A549 treated with Mapracorat at 1 μM for 4 hours (cell line): Measurements from ENCODE around the gene BLOC1S1. TPM values are rescaled to one million over a fixed set of nuclear protein-coding genes. Genes with fewer than 3 reads are reported as not detected.

Source experiments
- total RNA-seq: library from RNA; stranded (reverse); fragments of 200-300 nt; extraction: Qiagen RNA extraction; gene quantifications from 5 replicates; pipeline ENCODE4 v1.2.3, GENCODE V29; 2022

BLOC1S1 gene
- total RNA-seq: 129 to 155 TPM (median 147 TPM) in 5 replicates

GRCh38 chr12:55715833-55716581 is at the start of gene BLOC1S1:
TSS of gene BLOC1S1 (plus strand) at chr12:55716046. CDS start at chr12:55716052, 6 bp downstream.

GRCh38 chr12:55707841-55708694 is 7.8 kb upstream of the BLOC1S1 start, which contains the start of gene ITGA7:
TSS of gene ITGA7 (minus strand) at chr12:55707904. CDS start at chr12:55707682, 222 bp downstream.

GRCh38 chr12:55720071-55720564 is 4.3 kb downstream of the BLOC1S1 start, which contains the start of gene RDH5:
TSS of gene RDH5 (plus strand) at chr12:55720393. CDS start at chr12:55721185, 792 bp downstream.

GRCh38 chr12:55728939-55729818 is 13.3 kb downstream of the BLOC1S1 start, which contains the start of gene CD63:
TSS of gene CD63 (minus strand) at chr12:55729009. CDS start at chr12:55728341, 668 bp downstream.

GRCh38 chr12:55742719-55743405 is 27.0 kb downstream of the BLOC1S1 start, which contains the start of gene GDF11:
TSS of gene GDF11 (plus strand) at chr12:55743122. CDS start at chr12:55743317, 195 bp downstream.

Other genes with a start within 250 kb of the BLOC1S1 start
- not detected in 5 replicates for gene OR6C70, start 245.9 kb upstream of the BLOC1S1 start, total RNA-seq
- gene OR6C68, start 223.7 kb upstream of the BLOC1S1 start, total RNA-seq: not detected in 5 replicates
- not detected in 5 replicates for gene OR6C4, start 166.4 kb upstream of the BLOC1S1 start, total RNA-seq
- not detected in 5 replicates for gene OR2AP1, start 143.6 kb upstream of the BLOC1S1 start, total RNA-seq
- not detected in 5 replicates for gene OR10P1, start 79.2 kb upstream of the BLOC1S1 start, total RNA-seq
- gene ITGA7, start 8.1 kb upstream of the BLOC1S1 start, total RNA-seq: 0.77 to 1.8 TPM (median 1.0 TPM) in 5 replicates
- gene RDH5, start 4.3 kb downstream of the BLOC1S1 start, total RNA-seq: 2.1 to 2.8 TPM (median 2.3 TPM) in 5 replicates
- 661 to 730 TPM (median 714 TPM) in 5 replicates for gene CD63, start 13.0 kb downstream of the BLOC1S1 start, total RNA-seq
- gene GDF11, start 27.1 kb downstream of the BLOC1S1 start, total RNA-seq: 2.6 to 4.1 TPM (median 3.8 TPM) in 5 replicates
- 91.7 to 148 TPM (median 94.8 TPM) in 5 replicates for gene SARNP, start 101.7 kb downstream of the BLOC1S1 start, total RNA-seq
- 87.9 to 110 TPM (median 98.6 TPM) in 5 replicates for gene ORMDL2, start 102.0 kb downstream of the BLOC1S1 start, total RNA-seq
- 18.8 to 23.7 TPM (median 23.1 TPM) in 5 replicates for gene DNAJC14, start 113.5 kb downstream of the BLOC1S1 start, total RNA-seq
- 0.27 to 0.79 TPM (median 0.42 TPM) in 5 replicates for gene MMP19, start 126.9 kb downstream of the BLOC1S1 start, total RNA-seq
- gene PYM1, start 211.8 kb downstream of the BLOC1S1 start, total RNA-seq: 38.9 to 43.6 TPM (median 42.0 TPM) in 5 replicates
- gene DGKA, start 215.1 kb downstream of the BLOC1S1 start, total RNA-seq: 15.1 to 23.2 TPM (median 21.5 TPM) in 5 replicates
- 1.1 to 1.5 TPM (median 1.1 TPM) in 5 replicates for gene PMEL, start 250.0 kb downstream of the BLOC1S1 start, total RNA-seq